ENCODE data around the gene COASY.

COASY gene

DNA sequence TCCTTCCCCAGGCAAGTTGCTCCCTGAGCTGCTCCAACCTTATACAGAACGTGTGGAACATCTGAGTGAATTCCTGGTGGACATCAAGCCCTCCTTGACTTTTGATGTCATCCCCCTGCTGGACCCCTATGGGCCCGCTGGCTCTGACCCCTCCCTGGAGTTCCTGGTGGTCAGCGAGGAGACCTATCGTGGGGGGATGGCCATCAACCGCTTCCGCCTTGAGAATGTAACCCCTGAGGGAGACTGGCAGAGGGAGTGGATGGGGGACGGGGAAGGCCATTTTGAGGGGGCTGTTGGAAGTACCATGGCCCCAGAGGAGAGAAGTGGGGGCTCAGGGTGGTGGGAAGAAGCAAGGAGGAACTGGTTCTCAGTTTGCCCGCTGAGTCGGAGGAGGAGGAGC, 2.0 kb downstream of the COASY start:
- no peak for TF ChIP-seq CTCF (conservative IDR thresholded peaks at IDR 0.05; ENCODE audit: low read depth)
- H3K27ac ChIP-seq: peak overlapping the region; percentile 89
- ChIA-PET CTCF (no interaction called here), POLR2A (ENCODE audit: low non-redundant PET) (interaction anchor here (0.7 kb wide), 1 partner anchor 113 kb away, joined by 4 read pairs; no protein-coding TSS in a partner anchor)
- DNase-seq (ENCODE audit: low spot score): no peak

- ChIA-PET CTCF (no interaction called here), POLR2A (ENCODE audit: low non-redundant PET) (interaction anchor here (0.5 kb wide), 1 partner anchor 11 kb away, joined by 4 read pairs; no protein-coding TSS in a partner anchor)
- TF ChIP-seq CTCF (conservative IDR thresholded peaks at IDR 0.05; ENCODE audit: low read depth): no peak
- DNase-seq (ENCODE audit: low spot score): no peak
- H3K27ac ChIP-seq: peak overlapping the region; percentile 89
Measured at GRCh38 chr17:42564815-42565522, 3.0 kb downstream of the COASY start.

GRCh38 chr17:42565523-42566214, 3.7 kb downstream of the COASY start:
- peak overlapping the region; percentile 89 for H3K27ac ChIP-seq
- no peak for TF ChIP-seq CTCF (conservative IDR thresholded peaks at IDR 0.05; ENCODE audit: low read depth)
- POLR2A ChIA-PET (ENCODE audit: low non-redundant PET): no interaction called here
- CTCF ChIA-PET: interaction anchor here (0.6 to 1.4 kb wide), 2 partner anchors 18 to 1103 kb away, joined by 3 read pairs; no protein-coding TSS in a partner anchor
- DNase-seq (ENCODE audit: low spot score): no peak

- CTCF ChIA-PET: interaction anchor here (0.6 to 1.4 kb wide), 2 partner anchors 17 to 1102 kb away, joined by 3 read pairs; no protein-coding TSS in a partner anchor
- POLR2A ChIA-PET (ENCODE audit: low non-redundant PET): no interaction called here
- no peak for DNase-seq (ENCODE audit: low spot score)
- peak overlapping the region; percentile 89 for H3K27ac ChIP-seq
- TF ChIP-seq CTCF (conservative IDR thresholded peaks at IDR 0.05; ENCODE audit: low read depth): no peak
Measured at GRCh38 chr17:42566215-42566882, 4.4 kb downstream of the COASY start.

DNA sequence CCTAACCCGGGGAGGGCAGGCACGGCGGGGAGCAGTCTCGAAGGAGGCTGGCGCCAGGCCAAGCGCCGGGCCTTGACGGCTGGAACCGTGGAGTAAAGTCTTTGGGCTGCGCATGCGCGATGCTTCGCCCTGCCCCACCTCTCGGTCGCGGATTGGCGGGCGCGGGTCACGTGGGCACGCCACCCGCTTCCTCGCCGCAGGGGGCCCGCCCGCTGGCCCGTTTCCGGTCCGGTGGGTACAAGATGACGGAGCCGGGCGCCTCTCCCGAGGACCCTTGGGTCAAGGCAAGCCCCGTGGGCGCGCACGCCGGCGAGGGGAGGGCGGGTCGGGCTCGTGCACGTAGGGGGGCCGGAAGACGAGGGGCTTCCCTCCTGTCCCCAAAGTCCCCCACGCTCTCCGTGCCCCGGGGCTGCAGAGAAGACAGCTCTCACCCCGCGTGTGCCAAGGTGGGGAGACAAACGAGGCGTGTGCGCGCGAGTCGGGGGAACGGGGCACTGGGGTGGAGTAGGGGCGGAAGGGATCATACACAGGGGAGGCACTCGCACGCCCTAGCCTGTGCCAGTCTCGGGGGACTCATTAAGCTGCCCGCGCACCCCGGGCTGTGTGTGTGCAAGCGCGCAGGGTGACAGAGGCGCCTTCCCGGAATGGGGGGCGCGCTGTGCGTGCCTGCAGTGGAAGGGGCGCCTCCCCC, 5.1 kb downstream of the COASY start, which contains the start of gene MLX:
Gene MLX, plus strand, starts transcription at position 218 of the 691 bp plus-strand sequence. Its CDS starts 25 bp downstream, at position 243.
- POLR2A ChIA-PET (ENCODE audit: low non-redundant PET): no interaction called here
- peak; percentile 100 for DNase-seq (ENCODE audit: low spot score)
- CTCF ChIA-PET: interaction anchor here (0.6 to 1.4 kb wide), 4 partner anchors 16 to 197 kb away, joined by 3 to 5 read pairs (median 3); no protein-coding TSS in a partner anchor
- H3K27ac ChIP-seq: peak within 1 kb of the TSS; percentile 89
- no peak for TF ChIP-seq CTCF (conservative IDR thresholded peaks at IDR 0.05; ENCODE audit: low read depth)
